Central memory CD4-positive, alpha-beta T cell (primary cell): Measurements from ENCODE around the gene NEK5.
"Not testable (repeated sequence)": the region's sequence is repeated elsewhere in the genome, so short reads cannot be mapped to it uniquely, and the experiment has no call there.

Experiments
- DNase-seq: peaks from one replicate; pipeline ENCODE4 v3.0.0; 2022

NEK5 gene

GRCh38 chr13:52067237-52067636 lies 61.6 kb downstream of the NEK5 start:
- DNase-seq: no peak

- DNase-seq: no peak
Observed at GRCh38 chr13:52061587-52061986, 67.3 kb downstream of the NEK5 start.

GRCh38 chr13:52061064-52061463 lies 67.8 kb downstream of the NEK5 start:
- not testable (repeated sequence) for DNase-seq

GRCh38 chr13:52053460-52053859 lies 75.4 kb downstream of the NEK5 start:
- no peak for DNase-seq

- no peak for DNase-seq
Observed at GRCh38 chr13:52051400-52051799, 77.5 kb downstream of the NEK5 start.

GRCh38 chr13:52048516-52048915 lies 80.4 kb downstream of the NEK5 start:
- DNase-seq: no peak

GRCh38 chr13:52047463-52047862 lies 81.4 kb downstream of the NEK5 start:
- no peak for DNase-seq

- no peak for DNase-seq
Observed at GRCh38 chr13:52043675-52044074, 85.2 kb downstream of the NEK5 start.

GRCh38 chr13:52036037-52036436 lies 92.8 kb downstream of the NEK5 start:
- no peak for DNase-seq

- no peak for DNase-seq
Observed at GRCh38 chr13:52034616-52035226, 94.2 kb downstream of the NEK5 start.

GRCh38 chr13:52033039-52033438 lies 95.8 kb downstream of the NEK5 start:
- no peak for DNase-seq

GRCh38 chr13:52030401-52030800 lies 98.5 kb downstream of the NEK5 start:
- DNase-seq: not testable (repeated sequence)

GRCh38 chr13:52029569-52029968 lies 99.3 kb downstream of the NEK5 start:
- DNase-seq: no peak

GRCh38 chr13:52027832-52028231 lies 101.0 kb downstream of the NEK5 start:
- no peak for DNase-seq

GRCh38 chr13:52026246-52026626 lies 102.6 kb downstream of the NEK5 start:
- DNase-seq: no peak

GRCh38 chr13:52025475-52026245 lies 103.2 kb downstream of the NEK5 start:
- DNase-seq: no peak

- no peak for DNase-seq
Observed at GRCh38 chr13:52024481-52024880, 104.4 kb downstream of the NEK5 start, which contains the start of gene UTP14C. TSS of gene UTP14C (plus strand) at chr13:52024691. CDS start at chr13:52028805, 4,114 bp downstream.

GRCh38 chr13:52022356-52022755 lies 106.5 kb downstream of the NEK5 start:
- DNase-seq: no peak

- no peak for DNase-seq
Observed at GRCh38 chr13:52020191-52020590, 108.7 kb downstream of the NEK5 start.

GRCh38 chr13:52016296-52016695 lies 112.6 kb downstream of the NEK5 start:
- DNase-seq: no peak

GRCh38 chr13:52012512-52012836 lies 116.4 kb downstream of the NEK5 start:
- no peak for DNase-seq

GRCh38 chr13:52011632-52012511 lies 117.0 kb downstream of the NEK5 start, which contains the start of gene ALG11:
TSS of gene ALG11 (plus strand) at chr13:52012398. CDS start at chr13:52012419, 21 bp downstream.
- peak; percentile 99 for DNase-seq

GRCh38 chr13:52010890-52011631 lies 117.8 kb downstream of the NEK5 start, which contains the start of gene ATP7B:
TSS of gene ATP7B (minus strand) at chr13:52011450. CDS start at chr13:52011337, 113 bp downstream.
- DNase-seq: peak; percentile 5
